Caki2 (cell line): ENCODE results near the gene GUCD1. TPM values are rescaled to one million over a fixed set of nuclear protein-coding genes. Genes with fewer than 3 reads are reported as not detected.

Source experiments
- DNase-seq: peaks from one replicate; pipeline ENCODE4 v3.0.0-alpha.2; 2015; ENCODE audit warnings: low read depth
- in situ Hi-C: cut with HindIII; loops from 2 replicates; pipeline ENCODE4 v1.10.0; 2016; ENCODE audit warnings: low sequenced_read_pairs, low pct_unique_long_range_greater_than_20kb, mixed read lengths
- total RNA-seq: library from RNA; depleted of rRNA; stranded (reverse); fragments of >200 nt; shearing (Covaris generic); gene quantifications from 2 replicates; pipeline ENCODE4 v1.2.3, GENCODE V29; 2014; ENCODE audit warnings: low replicate concordance

Gene GUCD1
- total RNA-seq, 1 experiment from 2014 or later: 238 TPM

- in situ Hi-C loops: no loop called here
- DNase-seq: no peak
Observed at GRCh38 chr22:24515027-24515338, 40.0 kb downstream of the GUCD1 start.

- in situ Hi-C loops: no loop called here
- DNase-seq: peak; percentile 35
Observed at GRCh38 chr22:24514241-24515026, 40.5 kb downstream of the GUCD1 start.

GRCh38 chr22:24513378-24514240 lies 41.3 kb downstream of the GUCD1 start:
- no peak for DNase-seq
- in situ Hi-C loops: no loop called here

GRCh38 chr22:24512043-24512442 lies 42.9 kb downstream of the GUCD1 start:
- in situ Hi-C loops: no loop called here
- no peak for DNase-seq

GRCh38 chr22:24510637-24511625 lies 44.0 kb downstream of the GUCD1 start:
- in situ Hi-C loops: no loop called here
- DNase-seq: peak; percentile 83

- in situ Hi-C loops: no loop called here
- DNase-seq: no peak
Observed at GRCh38 chr22:24507716-24508115, 47.2 kb downstream of the GUCD1 start.

GRCh38 chr22:24506802-24507438 lies 48.0 kb downstream of the GUCD1 start:
- in situ Hi-C loops: no loop called here
- peak; percentile 43 for DNase-seq

GRCh38 chr22:24504956-24505736 lies 49.8 kb downstream of the GUCD1 start:
- in situ Hi-C loops: no loop called here
- DNase-seq: no peak

- no peak for DNase-seq
- in situ Hi-C loops: no loop called here
Observed at GRCh38 chr22:24504540-24504939, 50.4 kb downstream of the GUCD1 start.

GRCh38 chr22:24503843-24504338 lies 51.0 kb downstream of the GUCD1 start:
- in situ Hi-C loops: no loop called here
- no peak for DNase-seq

- peak; percentile 60 for DNase-seq
- in situ Hi-C loops: no loop called here
Observed at GRCh38 chr22:24503137-24503842, 51.6 kb downstream of the GUCD1 start.

- in situ Hi-C loops: no loop called here
- no peak for DNase-seq
Observed at GRCh38 chr22:24502541-24502940, 52.4 kb downstream of the GUCD1 start.

- in situ Hi-C loops: no loop called here
Observed at GRCh38 chr22:24502034-24502433, 52.9 kb downstream of the GUCD1 start.

GRCh38 chr22:24501301-24502005 lies 53.5 kb downstream of the GUCD1 start:
- no peak for DNase-seq
- in situ Hi-C loops: no loop called here

More at GRCh38 chr22:24502034-24502433, 52.9 kb downstream of the GUCD1 start:
- DNase-seq: no peak

- DNase-seq: no peak
- in situ Hi-C loops: no loop called here
Observed at GRCh38 chr22:24500277-24500820, 54.6 kb downstream of the GUCD1 start.
